ENCODE measurements around the gene AGR2. TPM values are rescaled to one million over a fixed set of nuclear protein-coding genes. Genes with fewer than 3 reads are reported as not detected.

The AGR2 gene
- total RNA-seq, 4 donors from 2014 or later: 2.6 to 23.9 (median 4.1) TPM; not detected in 1

DNA sequence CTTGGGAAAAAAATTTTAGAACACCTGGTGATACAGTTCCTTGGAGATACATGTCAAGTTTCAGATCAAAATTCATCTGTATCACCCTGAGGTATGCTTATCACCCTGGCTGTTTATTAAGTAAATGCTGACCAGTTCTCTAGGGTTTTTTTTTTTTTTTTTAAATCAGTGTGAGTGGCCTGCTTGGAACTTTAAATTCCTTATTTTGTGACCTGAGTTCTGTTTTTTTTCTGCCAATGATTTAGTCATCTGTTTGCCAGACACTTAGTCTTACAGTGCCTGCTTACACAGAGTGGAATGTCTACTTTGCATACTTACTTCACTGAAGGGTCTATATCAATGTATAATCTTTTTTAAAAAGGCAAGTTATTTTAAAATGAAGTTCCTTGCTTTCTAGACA is 49.4 kb downstream of the AGR2 start:
- no peak for TF ChIP-seq POLR2A (IDR thresholded peaks at IDR 0.05)
- TF ChIP-seq, protein P1, sequence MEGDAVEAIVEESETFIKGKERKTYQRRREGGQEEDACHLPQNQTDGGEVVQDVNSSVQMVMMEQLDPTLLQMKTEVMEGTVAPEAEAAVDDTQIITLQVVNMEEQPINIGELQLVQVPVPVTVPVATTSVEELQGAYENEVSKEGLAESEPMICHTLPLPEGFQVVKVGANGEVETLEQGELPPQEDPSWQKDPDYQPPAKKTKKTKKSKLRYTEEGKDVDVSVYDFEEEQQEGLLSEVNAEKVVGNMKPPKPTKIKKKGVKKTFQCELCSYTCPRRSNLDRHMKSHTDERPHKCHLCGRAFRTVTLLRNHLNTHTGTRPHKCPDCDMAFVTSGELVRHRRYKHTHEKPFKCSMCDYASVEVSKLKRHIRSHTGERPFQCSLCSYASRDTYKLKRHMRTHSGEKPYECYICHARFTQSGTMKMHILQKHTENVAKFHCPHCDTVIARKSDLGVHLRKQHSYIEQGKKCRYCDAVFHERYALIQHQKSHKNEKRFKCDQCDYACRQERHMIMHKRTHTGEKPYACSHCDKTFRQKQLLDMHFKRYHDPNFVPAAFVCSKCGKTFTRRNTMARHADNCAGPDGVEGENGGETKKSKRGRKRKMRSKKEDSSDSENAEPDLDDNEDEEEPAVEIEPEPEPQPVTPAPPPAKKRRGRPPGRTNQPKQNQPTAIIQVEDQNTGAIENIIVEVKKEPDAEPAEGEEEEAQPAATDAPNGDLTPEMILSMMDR (IDR thresholded peaks at IDR 0.05): no peak
- Histone ChIP-seq H3K9me3 (no peaks in the 10 kb centered on the region), H3K27ac (peak overlapping the region in 2 of 3 donors; percentile 62 to 74), H3K4me1 (peaks cover 10 to 14% of the 10 kb centered on the region in 2 donors), H3K27me3 (no peaks in the 10 kb centered on the region), H3K4me3 (replicated peaks in 1 of 3) (no peak overlapping the region), H3K36me3 (no peaks in the 10 kb centered on the region)
- DNase-seq: no peak
- intact Hi-C loops (cut with DNase I): loop anchor here (10.0 kb wide), 1 partner anchor 111 kb away; the partner anchor contains the start of genes ANKMY2 and BZW2

DNA sequence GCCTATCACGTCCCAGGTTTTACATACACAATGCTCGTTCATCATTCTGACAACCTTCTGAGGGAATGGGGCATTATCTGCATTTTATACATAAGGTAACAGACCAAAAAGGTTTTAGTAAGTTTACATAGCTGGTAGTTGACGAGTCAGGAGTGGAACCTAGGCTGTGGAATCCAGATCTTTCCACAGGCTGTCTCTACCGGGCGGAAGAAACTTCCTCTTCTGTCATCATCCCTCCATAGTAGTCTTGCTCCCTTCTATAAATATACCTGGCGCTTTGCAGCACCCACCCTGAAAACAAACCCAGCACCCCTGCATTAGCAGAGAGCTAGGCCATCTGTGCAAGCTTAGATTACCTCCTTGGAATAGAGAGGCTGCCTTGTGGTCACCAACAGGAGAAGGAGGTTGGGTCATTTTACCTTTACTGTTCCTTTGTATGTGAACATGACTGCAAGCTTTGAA is 49.9 kb downstream of the AGR2 start:
- TF ChIP-seq, protein P1 (IDR thresholded peaks at IDR 0.05): no peak
- TF ChIP-seq POLR2A (IDR thresholded peaks at IDR 0.05): no peak
- DNase-seq: no peak
- peak overlapping the region in 1 of 3 donors; percentile 7 for H3K4me3 ChIP-seq (replicated peaks in 1 of 3)
- peak overlapping the region in 2 of 3 donors; percentile 62 to 74 for H3K27ac ChIP-seq
- intact Hi-C loops (cut with DNase I): loop anchor here (10.0 kb wide), 1 partner anchor 110 kb away; the partner anchor contains the start of genes ANKMY2 and BZW2
- no peaks in the 10 kb centered on the region for H3K9me3 ChIP-seq
- no peaks in the 10 kb centered on the region for H3K36me3 ChIP-seq
- WGBS, 2 donors: 54 to 62% methylated on average over 6 of the region's 6 CpGs
- peaks cover 10 to 14% of the 10 kb centered on the region in 2 donors for H3K4me1 ChIP-seq
- no peaks in the 10 kb centered on the region for H3K27me3 ChIP-seq

DNA sequence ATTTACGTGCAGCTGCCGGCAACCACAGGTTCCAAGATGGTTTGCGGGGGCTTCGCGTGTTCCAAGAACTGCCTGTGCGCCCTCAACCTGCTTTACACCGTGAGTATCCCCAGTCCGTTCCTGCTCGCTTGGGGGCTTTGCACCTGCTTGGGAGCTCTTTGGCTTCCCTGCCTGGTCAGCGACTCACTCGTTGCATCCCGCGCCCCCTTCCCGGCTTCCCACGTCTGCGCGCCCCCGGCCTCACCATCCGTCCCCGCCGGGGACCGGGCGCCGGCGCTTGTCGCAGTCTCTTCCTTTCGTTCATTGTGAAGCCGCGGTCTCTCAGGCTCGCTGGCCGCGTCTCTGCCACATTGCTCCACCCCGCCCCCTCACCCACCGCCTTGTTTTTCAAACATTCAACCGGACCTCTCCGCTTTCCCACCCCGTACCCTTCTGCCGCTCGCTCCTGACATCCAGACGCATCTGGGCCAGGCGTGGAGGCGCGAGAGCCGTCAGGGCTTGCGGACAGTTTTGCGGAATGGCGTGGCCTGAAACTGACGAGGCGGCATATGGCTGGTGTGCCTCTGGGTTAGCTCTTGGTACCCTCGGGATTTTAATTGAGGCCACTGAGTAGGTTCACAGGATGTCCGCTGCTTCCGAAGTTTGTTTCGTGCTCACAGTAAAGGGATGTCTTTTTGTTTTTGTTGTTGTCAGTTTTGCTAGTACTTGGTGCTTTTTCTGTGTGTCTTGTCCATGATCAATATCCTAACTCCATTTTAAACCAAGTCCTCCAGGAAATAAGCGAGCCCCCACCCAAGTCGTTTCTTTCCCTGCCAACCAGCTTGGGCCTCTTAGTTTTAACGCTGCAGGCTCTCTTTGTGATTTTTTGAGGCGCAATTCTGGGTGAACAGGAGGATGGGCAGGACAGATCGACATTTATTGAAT is 50.6 kb downstream of the AGR2 start:
- intact Hi-C loops (cut with DNase I): loop anchor here (10.0 kb wide), 1 partner anchor 109 kb away; the partner anchor contains the start of genes ANKMY2 and BZW2
- 4 to 7% methylated on average over 40 to 55 of the region's 58 CpGs for WGBS, 2 donors
- peak overlapping the region; percentile 54 to 67 (median 63) for H3K4me3 ChIP-seq (replicated peaks in 1 of 3)
- no peaks in the 10 kb centered on the region for H3K36me3 ChIP-seq
- peaks cover 10 to 14% of the 10 kb centered on the region in 2 donors for H3K4me1 ChIP-seq
- peak; percentile 64 for DNase-seq
- no peaks in the 10 kb centered on the region for H3K27me3 ChIP-seq
- TF ChIP-seq POLR2A (IDR thresholded peaks at IDR 0.05): no peak
- TF ChIP-seq, protein P1 (IDR thresholded peaks at IDR 0.05): no peak
- H3K27ac ChIP-seq: peak overlapping the region in 2 of 3 donors; percentile 62 to 74
- no peaks in the 10 kb centered on the region for H3K9me3 ChIP-seq

DNA sequence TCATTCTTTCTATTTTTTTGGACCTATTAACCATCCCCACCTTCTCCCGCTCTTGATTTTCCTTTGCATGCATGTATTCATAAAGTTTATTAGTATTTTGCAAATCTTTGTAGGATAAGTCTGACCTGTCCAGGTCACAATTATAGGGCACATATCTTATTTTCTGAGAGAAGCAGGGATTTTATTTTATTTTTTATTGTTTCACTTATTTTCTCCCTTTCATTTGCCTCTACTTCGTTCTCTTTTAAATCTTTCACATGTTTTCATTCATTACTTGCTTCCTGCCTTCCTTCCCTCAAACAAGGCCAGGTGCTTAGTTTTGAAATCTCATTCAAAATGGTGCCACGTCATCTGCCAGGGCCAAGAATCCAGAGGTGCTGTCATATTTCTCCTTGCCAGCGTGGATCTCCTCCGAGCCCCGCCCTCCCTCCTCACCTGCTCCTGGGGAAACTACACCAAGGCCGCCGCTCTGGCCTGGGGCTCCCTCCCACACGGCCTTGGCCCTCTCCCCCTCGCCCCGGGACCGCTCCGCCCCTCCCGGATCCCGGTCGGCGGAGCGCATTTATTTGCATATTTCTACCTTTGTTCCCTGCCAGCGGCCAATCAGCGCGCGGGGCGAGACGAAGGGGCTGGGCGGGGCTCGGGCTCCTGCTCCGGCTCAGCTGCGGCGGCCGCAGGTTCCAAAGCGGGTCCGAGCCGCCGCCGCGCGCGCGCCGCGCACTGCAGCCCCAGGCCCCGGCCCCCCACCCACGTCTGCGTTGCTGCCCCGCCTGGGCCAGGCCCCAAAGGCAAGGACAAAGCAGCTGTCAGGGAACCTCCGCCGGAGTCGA is 51.5 kb downstream of the AGR2 start, which contains the start of gene TSPAN13:
Gene TSPAN13 (plus strand): TSS at position 654 of the 830 bp plus-strand sequence. CDS start 213 bp downstream, outside the sequence.
- H3K36me3 ChIP-seq: no peaks in the 10 kb centered on the region
- peak in 1 of 2 donors; percentile 94 for TF ChIP-seq POLR2A (IDR thresholded peaks at IDR 0.05)
- TF ChIP-seq, protein P1 (IDR thresholded peaks at IDR 0.05): no peak
- H3K4me3 ChIP-seq (replicated peaks in 1 of 3): peak within 1 kb of the TSS; percentile 54 to 67 (median 63)
- DNase-seq: peak; percentile 95 to 96
- no peaks in the 10 kb centered on the region for H3K9me3 ChIP-seq
- H3K27me3 ChIP-seq: no peaks in the 10 kb centered on the region
- intact Hi-C loops (cut with DNase I): loop anchor here (10.0 kb wide), 1 partner anchor 109 kb away; the partner anchor contains the start of genes ANKMY2 and BZW2
- H3K4me1 ChIP-seq: peaks cover 10 to 14% of the 10 kb centered on the region in 2 donors
- 6 to 10% methylated on average over 18 to 23 of the region's 48 CpGs for WGBS, 2 donors
- peak within 1 kb of the TSS in 2 of 3 donors; percentile 62 to 74 for H3K27ac ChIP-seq
